Neuronal stem cell (in vitro differentiated cells): ENCODE measurements around the gene FOXL3.

ENCODE experiments used
- DNase-seq: peaks from one replicate; pipeline ENCODE4 v3.0.0-alpha.2; 2013; ENCODE audit warnings: low spot score
- H2AFZ ChIP-seq: one replicate; pipeline ENCODE4 v1.6.1; 2013; ENCODE audit warnings: mild to moderate bottlenecking, low read length, inconsistent platforms
- H2AK5ac ChIP-seq: 2 replicates; pipeline ENCODE4 v1.6.1; 2013; ENCODE audit warnings: low read depth, mild to moderate bottlenecking, inconsistent platforms, low read length, moderate library complexity, mixed read lengths
- H2BK120ac ChIP-seq: 2 replicates; pipeline ENCODE4 v1.6.1; 2013; ENCODE audit warnings: low read depth, mild to moderate bottlenecking, inconsistent platforms, low read length, moderate library complexity, mixed read lengths
- H2BK12ac ChIP-seq: one replicate; pipeline ENCODE4 v1.6.1; 2013; ENCODE audit warnings: low read length, inconsistent platforms
- H2BK15ac ChIP-seq: 2 replicates; pipeline ENCODE4 v1.6.1; 2013; ENCODE audit warnings: mild to moderate bottlenecking, low read length, inconsistent platforms, mixed read lengths
- H2BK5ac ChIP-seq: one replicate; pipeline ENCODE4 v1.6.1; 2013; ENCODE audit warnings: inconsistent platforms, mild to moderate bottlenecking, low read length, moderate library complexity
- H3K14ac ChIP-seq: one replicate; pipeline ENCODE4 v1.6.1; 2013; ENCODE audit warnings: low read length, inconsistent platforms
- H3K18ac ChIP-seq: 2 replicates; pipeline ENCODE4 v1.6.1; 2013; ENCODE audit warnings: low read length, inconsistent platforms
- H3K23ac ChIP-seq: 2 replicates; pipeline ENCODE4 v1.6.1; 2013; ENCODE audit warnings: low read depth, mild to moderate bottlenecking, mixed read lengths, low read length, inconsistent platforms; ENCODE audit not compliant: poor library complexity
- H3K27ac ChIP-seq: replicated peaks from 3 replicates; pipeline ENCODE4 v1.5.1; 2013; ENCODE audit warnings: low read length, inconsistent platforms
- H3K27me3 ChIP-seq, 3 experiments: 2 replicates each; pipeline ENCODE4 v1.6.1; 2013; ENCODE audit warnings: low read length in 3 of 3, mild to moderate bottlenecking in 2 of 3, inconsistent platforms in 1 of 3, low read depth in 1 of 3, mixed read lengths in 1 of 3, moderate library complexity in 1 of 3; ENCODE audit not compliant: control insufficient read depth in 3 of 3, insufficient read depth in 3 of 3
- H3K36me3 ChIP-seq, 2 donors: replicated peaks in 1 of 2; 2 replicates each; pipeline ENCODE4 v1.6.1; 2013; ENCODE audit warnings: low read length in 2 of 2; ENCODE audit not compliant: control insufficient read depth in 2 of 2, insufficient read depth in 2 of 2
- H3K4ac ChIP-seq: 2 replicates; pipeline ENCODE4 v1.6.1; 2013; ENCODE audit warnings: inconsistent platforms, mild to moderate bottlenecking, low read length, moderate library complexity
- H3K4me1 ChIP-seq, 2 donors: 1 replicate in 1 of 2; 2 replicates in 1 of 2; pipeline ENCODE4 v1.6.1; 2013; ENCODE audit warnings: low read length in 2 of 2, low read depth in 1 of 2; ENCODE audit not compliant: control insufficient read depth in 2 of 2, insufficient read depth in 1 of 2
- H3K4me2 ChIP-seq: one replicate; pipeline ENCODE4 v1.6.1; 2013; ENCODE audit warnings: mild to moderate bottlenecking, low read length, inconsistent platforms; ENCODE audit not compliant: insufficient read depth, poor library complexity, severe bottlenecking
- H3K4me3 ChIP-seq, 2 donors: 2 replicates each; pipeline ENCODE4 v1.5.1; 2013; ENCODE audit warnings: low read length in 2 of 2, mild to moderate bottlenecking in 2 of 2, inconsistent platforms in 1 of 2, moderate library complexity in 1 of 2
- H3K79me1 ChIP-seq: one replicate; pipeline ENCODE4 v1.6.1; 2013; ENCODE audit warnings: low read depth, mild to moderate bottlenecking, inconsistent platforms, low read length, moderate library complexity
- H3K9ac ChIP-seq: one replicate; pipeline ENCODE4 v1.6.1; 2013; ENCODE audit warnings: mild to moderate bottlenecking, low read depth, low read length, inconsistent platforms; ENCODE audit not compliant: poor library complexity
- H3K9me3 ChIP-seq, 2 donors: replicated peaks in 1 of 2; 2 replicates each; pipeline versions ENCODE3 to v1.6.1; 2013; ENCODE audit warnings: low read length in 2 of 2, mild to moderate bottlenecking in 2 of 2, inconsistent platforms in 1 of 2, low read depth in 1 of 2, mixed read lengths in 1 of 2, moderate library complexity in 1 of 2; ENCODE audit not compliant: control insufficient read depth in 2 of 2, insufficient read depth in 1 of 2
- H4K8ac ChIP-seq: one replicate; pipeline ENCODE4 v1.6.1; 2013; ENCODE audit warnings: low read depth, mild to moderate bottlenecking, inconsistent platforms, low read length, moderate library complexity
- H4K91ac ChIP-seq: one replicate; pipeline ENCODE4 v1.6.1; 2013; ENCODE audit warnings: low read length, low read depth, mild to moderate bottlenecking, inconsistent platforms; ENCODE audit not compliant: poor library complexity
- WGBS, 2 donors: extraction: QIAGEN DNeasy Blood & Tissue Kit; methylation state at CpG; one replicate each; pipeline ENCODE4 v1.1.7; 2013; ENCODE audit warnings: missing lambda C conversion rate in 2 of 2, mixed read lengths in 1 of 2; ENCODE audit not compliant: insufficient read length in 2 of 2, insufficient replicate concordance in 1 of 2; ENCODE audit errors: extremely low coverage in 2 of 2; 5-methylcytosine and 5-hydroxymethylcytosine counted together

FOXL3 gene

DNA sequence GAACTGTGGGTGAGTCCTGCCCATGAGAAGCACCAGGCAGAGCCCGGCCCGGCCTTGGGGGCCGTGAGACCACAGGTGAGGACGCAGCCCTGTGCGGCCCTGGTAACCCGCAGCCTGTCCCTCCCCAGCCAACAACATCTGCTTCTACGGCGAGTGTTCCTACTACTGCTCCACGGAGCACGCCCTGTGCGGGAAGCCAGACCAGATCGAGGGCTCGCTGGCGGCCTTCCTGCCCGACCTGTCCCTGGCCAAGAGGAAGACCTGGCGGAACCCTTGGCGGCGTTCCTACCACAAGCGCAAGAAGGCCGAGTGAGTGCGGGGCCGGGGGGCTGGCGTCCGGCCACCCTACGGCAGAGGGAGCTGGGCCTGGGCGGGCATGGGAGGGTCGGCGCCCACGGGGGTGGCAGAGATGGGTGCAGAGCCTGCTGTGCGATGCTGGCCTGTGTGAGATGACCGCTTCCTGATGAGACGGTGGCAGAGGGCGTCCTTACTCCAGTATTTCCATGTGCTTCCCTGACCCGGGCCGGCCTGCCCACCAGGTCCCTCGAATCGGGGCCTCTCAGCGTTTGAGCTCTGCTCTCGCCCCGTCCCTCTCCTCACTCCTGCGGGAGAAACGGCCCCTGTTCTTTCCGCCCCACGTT lies 34.1 kb upstream of the FOXL3 start:
- no CpG with 5 or more reads among the region's 44 CpGs for WGBS, 2 donors

DNA sequence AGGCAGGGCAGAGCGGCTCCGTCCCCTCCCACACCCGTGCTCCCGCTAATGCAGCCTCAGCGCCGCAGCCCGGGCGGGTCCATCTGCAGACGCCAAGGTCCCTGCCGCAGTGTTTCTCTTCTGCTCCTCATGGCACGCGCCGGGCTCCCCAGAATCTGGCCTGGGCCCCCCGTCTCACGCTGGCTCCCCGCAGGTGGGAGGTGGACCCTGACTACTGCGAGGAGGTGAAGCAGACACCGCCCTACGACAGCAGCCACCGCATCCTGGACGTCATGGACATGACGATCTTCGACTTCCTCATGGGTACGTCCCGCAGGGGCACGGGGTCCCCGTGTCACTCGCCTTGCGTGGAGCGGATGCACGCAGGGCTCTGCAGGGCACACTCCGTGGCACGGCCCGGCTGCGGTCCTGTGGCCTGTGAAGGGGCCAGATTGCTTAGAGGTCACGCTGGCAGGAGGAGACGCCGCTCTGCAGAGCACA lies 33.5 kb upstream of the FOXL3 start:
- Histone ChIP-seq H2AFZ (no peak overlapping the region), H3K79me1 (no peaks in the 10 kb centered on the region), H3K23ac (no peak overlapping the region), H4K91ac (no peak overlapping the region), H3K4me1 (no peaks in the 10 kb centered on the region), H2BK12ac (no peak overlapping the region), H3K18ac (peak overlapping the region; percentile 44), H3K4ac (no peak overlapping the region), H4K8ac (no peak overlapping the region), H3K27me3 (no peaks in the 10 kb centered on the region), H3K9me3 (peaks cover 16 to 18% of the 10 kb centered on the region in 2 donors), H2BK120ac (no peak overlapping the region), H3K9ac (no peak overlapping the region), H3K27ac (no peak overlapping the region), H2BK5ac (no peak overlapping the region), H2AK5ac (no peak overlapping the region), H3K4me2 (no peak overlapping the region), H3K4me3 (no peak overlapping the region), H3K14ac (peak overlapping the region; percentile 4), H2BK15ac (no peak overlapping the region), H3K36me3 (peaks cover 9 to 20% of the 10 kb centered on the region in 2 donors)
- no CpG with 5 or more reads among the region's 38 CpGs for WGBS, 2 donors
- no peak for DNase-seq

More for the DNA sequence above, 34.1 kb upstream of the FOXL3 start:
- Histone ChIP-seq H3K14ac (no peak overlapping the region), H3K27ac (no peak overlapping the region), H3K9ac (no peak overlapping the region), H2BK15ac (no peak overlapping the region), H3K4me2 (no peak overlapping the region), H3K9me3 (peaks cover 10 to 12% of the 10 kb centered on the region in 2 donors), H3K4ac (no peak overlapping the region), H3K4me1 (peaks cover 0 to under 1% of the 10 kb centered on the region in 2 donors), H3K27me3 (no peaks in the 10 kb centered on the region), H3K23ac (no peak overlapping the region), H2BK120ac (no peak overlapping the region), H2AK5ac (peak overlapping the region; percentile 31), H3K36me3 (peaks cover 9 to 18% of the 10 kb centered on the region in 2 donors), H4K8ac (no peak overlapping the region), H2BK5ac (no peak overlapping the region), H3K18ac (no peak overlapping the region), H2BK12ac (no peak overlapping the region), H3K4me3 (no peak overlapping the region), H3K79me1 (no peaks in the 10 kb centered on the region), H2AFZ (no peak overlapping the region), H4K91ac (no peak overlapping the region)
- no peak for DNase-seq

DNA sequence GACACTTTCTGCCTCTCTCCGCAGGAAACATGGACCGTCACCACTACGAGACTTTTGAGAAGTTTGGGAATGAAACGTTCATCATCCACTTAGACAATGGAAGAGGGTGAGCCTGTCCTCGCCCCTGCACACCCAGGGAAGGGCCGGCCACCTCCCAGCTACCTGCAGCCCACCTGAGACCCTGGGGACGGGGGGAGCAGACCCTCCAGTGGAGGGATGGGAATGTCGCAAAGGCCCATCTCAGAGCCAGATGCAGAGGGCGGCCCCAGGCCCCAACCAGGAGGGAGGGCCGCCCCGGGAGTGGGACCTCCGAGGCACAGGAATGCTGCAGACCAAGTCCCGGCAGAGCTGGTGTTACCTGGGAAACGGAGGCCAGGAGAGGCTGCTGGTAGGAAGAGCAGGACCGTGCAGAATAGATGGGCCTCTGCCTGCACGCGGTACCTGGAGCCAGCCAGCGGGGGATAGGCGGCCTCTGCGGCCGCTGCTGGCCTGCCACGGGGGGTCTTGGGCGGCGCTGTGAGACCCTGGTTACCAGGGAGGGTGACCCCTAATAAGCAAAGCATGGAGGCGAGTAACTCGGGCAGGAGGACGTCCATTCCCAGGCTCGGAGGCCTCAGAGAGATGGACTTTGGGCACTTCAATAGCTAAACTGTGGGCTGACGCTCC lies 32.9 kb upstream of the FOXL3 start:
- Histone ChIP-seq H3K4ac (no peak overlapping the region), H3K9me3 (peaks cover 22 to 24% of the 10 kb centered on the region in 2 donors), H2BK15ac (no peak overlapping the region), H3K9ac (no peak overlapping the region), H3K27ac (no peak overlapping the region), H4K8ac (no peak overlapping the region), H3K27me3 (no peaks in the 10 kb centered on the region), H2AK5ac (no peak overlapping the region), H3K79me1 (no peaks in the 10 kb centered on the region), H3K14ac (peak overlapping the region; percentile 4), H2AFZ (no peak overlapping the region), H3K23ac (no peak overlapping the region), H3K36me3 (peaks cover 9 to 20% of the 10 kb centered on the region in 2 donors), H2BK12ac (peak overlapping the region; percentile 30), H3K4me3 (no peak overlapping the region), H3K4me2 (no peak overlapping the region), H4K91ac (no peak overlapping the region), H2BK5ac (no peak overlapping the region), H2BK120ac (peak overlapping the region; percentile 58), H3K18ac (peak overlapping the region; percentile 44), H3K4me1 (no peaks in the 10 kb centered on the region)
- no peak for DNase-seq
- WGBS, 2 donors = no CpG with 5 or more reads among the region's 29 CpGs

DNA sequence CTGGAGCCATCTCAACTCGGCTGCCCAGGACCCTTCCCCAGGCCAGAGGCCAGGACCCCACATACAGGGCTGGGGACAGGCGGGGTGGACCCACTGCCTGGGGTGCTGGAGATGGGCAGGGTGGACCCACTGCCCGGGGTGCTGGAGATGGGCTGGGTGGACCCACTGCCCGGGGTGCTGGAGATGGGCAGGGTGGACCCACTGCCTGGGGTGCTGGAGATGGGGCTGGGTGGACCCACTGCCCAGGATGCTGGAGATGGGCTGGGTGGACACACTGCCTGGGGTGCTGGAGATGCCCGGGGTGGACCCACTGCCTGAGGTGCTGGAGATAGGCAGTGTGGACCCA lies 32.4 kb upstream of the FOXL3 start:
- peaks cover 27 to 29% of the 10 kb centered on the region in 2 donors for H3K9me3 ChIP-seq
- no peak overlapping the region for H3K4me2 ChIP-seq
- no peak overlapping the region for H2BK15ac ChIP-seq
- H2BK5ac ChIP-seq = no peak overlapping the region
- no peak overlapping the region for H3K9ac ChIP-seq
- no peaks in the 10 kb centered on the region for H3K79me1 ChIP-seq
- H3K4me3 ChIP-seq = no peak overlapping the region
- no peaks in the 10 kb centered on the region for H3K27me3 ChIP-seq
- no peak overlapping the region for H2AFZ ChIP-seq
- H3K4me1 ChIP-seq = no peaks in the 10 kb centered on the region
- no peak overlapping the region for H4K91ac ChIP-seq
- H2BK12ac ChIP-seq = no peak overlapping the region
- WGBS, 2 donors = no CpG with 5 or more reads among the region's 5 CpGs
- no peak for DNase-seq
- H3K36me3 ChIP-seq = peaks cover 11 to 20% of the 10 kb centered on the region in 2 donors
- peak overlapping the region; percentile 24 for H3K18ac ChIP-seq
- H2BK120ac ChIP-seq = no peak overlapping the region
- no peak overlapping the region for H4K8ac ChIP-seq
- peak overlapping the region; percentile 92 for H3K14ac ChIP-seq
- H3K23ac ChIP-seq = no peak overlapping the region
- no peak overlapping the region for H3K27ac ChIP-seq
- no peak overlapping the region for H2AK5ac ChIP-seq
- no peak overlapping the region for H3K4ac ChIP-seq
